ENCODE results near the gene PCNT. TPM values are rescaled to one million over a fixed set of nuclear protein-coding genes. Genes with fewer than 3 reads are reported as not detected.

The PCNT gene
- total and polyA plus RNA-seq, 9 of the 15 experiments (the other 6 are each of a cell fraction or from before 2014, with no cell fraction given) = 9.1 to 53.5 (median 31.3) TPM

GRCh38 chr21:46294647-46295176 is 29.2 kb upstream of the PCNT start (continued):
- TF ChIP-seq CXXC5 (CRISPR knock-in tag; IDR thresholded peaks at IDR 0.05) (peak; percentile 41; the same call in 1 of the 2 replicates), GATAD2A (IDR thresholded peaks at IDR 0.05) (peak; percentile 86), FIP1L1 (IDR thresholded peaks at IDR 0.05; ENCODE audit: low read depth, low read length, poor library complexity, severe bottlenecking) (no peak), XRCC5 (IDR thresholded peaks at IDR 0.05; ENCODE audit: low read depth, low read length) (no peak), E2F6 (IDR thresholded peaks at IDR 0.05; ENCODE audit: borderline replicate concordance in 1 of 2, extremely low read depth in 1 of 2, insufficient read depth in 1 of 2, insufficient read length in 1 of 2, low read depth in 1 of 2, low read length in 1 of 2, poor library complexity in 1 of 2, severe bottlenecking in 1 of 2) (peak in 1 of 2 experiments; percentile 11), ZNF239 (CRISPR knock-in tag; IDR thresholded peaks at IDR 0.05) (no peak), TOE1 (IDR thresholded peaks at IDR 0.05; ENCODE audit: borderline replicate concordance) (peak; percentile 44; the same call in 1 of the 2 replicates), TOE1 (CRISPR knock-in tag; IDR thresholded peaks at IDR 0.05; ENCODE audit: borderline replicate concordance, low read depth) (no peak)

- Histone ChIP-seq H3K4me1 (replicated peaks in 1 of 2; ENCODE audit: control insufficient read depth in 2 of 2, insufficient read depth in 2 of 2, low read length in 2 of 2) (peaks cover 11 to 31% of the 10 kb centered on the region in 2 experiments), H3K9me3 (replicated peaks; ENCODE audit: control insufficient read depth, insufficient read depth, low read depth, low read length) (0 out of 2 replicates have a peak, but pooled peaks cover 2% of the 10 kb centered on the region), H3K9ac (ENCODE audit: insufficient read depth in 1 of 2, low read depth in 2 of 2, low read length in 2 of 2) (peak overlapping the region; percentile 21 to 78; a peak in 3 of 4 replicates), H3K27me3 (ENCODE audit: control insufficient read depth in 2 of 2, insufficient read depth in 2 of 2, low read length in 2 of 2) (no peaks in the 10 kb centered on the region), H3K27ac (ENCODE audit: extremely low read depth, low read depth, low read length) (peak overlapping the region; percentile 67), H3K79me2 (ENCODE audit: control insufficient read depth, insufficient read depth, low read length) (no peaks in the 10 kb centered on the region), H2AFZ (ENCODE audit: low read depth, low read length) (peak overlapping the region; percentile 32), H3K9me1 (ENCODE audit: control insufficient read depth, insufficient read depth, low read length) (no peaks in the 10 kb centered on the region), H3K4me2 (ENCODE audit: insufficient read depth, low read length) (peak overlapping the region; percentile 40; the same call in 1 of the 2 replicates), H4K20me1 (replicated peaks; ENCODE audit: control insufficient read depth, insufficient read depth, low read length) (no peaks in the 10 kb centered on the region), H3K4me3 (no peak overlapping the region), H3K36me3 (ENCODE audit: control insufficient read depth, insufficient read depth, low read length) (peaks cover 27% of the 10 kb centered on the region; the same call in 2 of the 3 replicates)
- POLR2A ChIA-PET = interaction anchor here (0.6 kb wide), 2 partner anchors 43 to 58 kb away, joined by 3 to 4 read pairs; no protein-coding TSS in a partner anchor
- FAIRE-seq = no peak
- WGBS (ENCODE audit: insufficient coverage, low coverage, missing lambda C conversion rate) = 46% methylated on average over 7 of the region's 9 CpGs
- DNase-seq (ENCODE audit: extremely low read depth in 1 of 4, low spot score in 3 of 4) = peak in 3 of 4 experiments; percentile 59 to 70 (median 64)
- in situ Hi-C loops (cut with MboI) (no loop called here), intact Hi-C loops (cut with micrococcal nuclease) (no loop called here)
- peak; percentile 62 for ATAC-seq
- CTCF ChIA-PET (ENCODE audit: low intra/inter-chr PET ratio) = no interaction called here
- BruUV-seq (replicated peaks) = no TSS peak
- TF ChIP-seq SUPT5H (IDR thresholded peaks at IDR 0.05) (peak; percentile 46; the same call in 1 of the 2 replicates), THRB (CRISPR knock-in tag; conservative IDR thresholded peaks at IDR 0.05) (no peak), ZNF77 (CRISPR knock-in tag; IDR thresholded peaks at IDR 0.05) (no peak), ARID3B (CRISPR knock-in tag; IDR thresholded peaks at IDR 0.05; ENCODE audit: borderline replicate concordance) (no peak), ZBTB7A (IDR thresholded peaks at IDR 0.05; ENCODE audit: borderline replicate concordance, control insufficient read depth, low read depth, low read length) (peak; percentile 30; the same call in 1 of the 2 replicates), THAP7 (CRISPR knock-in tag; IDR thresholded peaks at IDR 0.05) (0 out of 2 replicates have a peak, but pooled peaks have one; percentile 44)
Measured at GRCh38 chr21:46295177-46295770, 28.7 kb upstream of the PCNT start.
